ENCODE results near the gene SLC25A29. TPM values are rescaled to one million over a fixed set of nuclear protein-coding genes. Genes with fewer than 3 reads are reported as not detected.

Gene SLC25A29
- total and polyA plus RNA-seq, 2 of the 13 experiments (the other 11 are each of a cell fraction or from before 2014, with no cell fraction given): 12.2 to 17.2 TPM

GRCh38 chr14:100306101-100306997 lies at the start of gene SLC25A29 (continued):
- TF ChIP-seq HCFC1 (IDR thresholded peaks at IDR 0.05; ENCODE audit: low read depth, low read length) (no peak), ETV6 (CRISPR knock-in tag; conservative IDR thresholded peaks at IDR 0.05) (no peak), ISL2 (CRISPR knock-in tag; IDR thresholded peaks at IDR 0.05) (peak; percentile 12; the same call in 1 of the 2 replicates), POGK (CRISPR knock-in tag; conservative IDR thresholded peaks at IDR 0.05) (0 out of 2 replicates have a peak, but pooled peaks have one; percentile 4), PHB2 (IDR thresholded peaks at IDR 0.05; ENCODE audit: partially characterized antibody) (no peak), RBM22 (optimal IDR thresholded peaks at IDR 0.05; ENCODE audit: low read length) (no peak), NBN (conservative IDR thresholded peaks at IDR 0.05) (no peak), ZNF674 (CRISPR knock-in tag; IDR thresholded peaks at IDR 0.05; ENCODE audit: low read depth) (no peak), EP300 (IDR thresholded peaks at IDR 0.05; ENCODE audit: low read depth in 2 of 2, low read length in 2 of 2) (no peak), EP300 (CRISPR knock-in tag; IDR thresholded peaks at IDR 0.05; ENCODE audit: borderline replicate concordance) (no peak), HMG20B (CRISPR knock-in tag; conservative IDR thresholded peaks at IDR 0.05) (no peak), ZNF512B (CRISPR knock-in tag; IDR thresholded peaks at IDR 0.05; ENCODE audit: borderline replicate concordance) (no peak), HHEX (CRISPR knock-in tag; IDR thresholded peaks at IDR 0.05) (no peak), LRRFIP1 (CRISPR knock-in tag; conservative IDR thresholded peaks at IDR 0.05) (no peak), HOXA3 (CRISPR knock-in tag; IDR thresholded peaks at IDR 0.05) (peak; percentile 39), FOXK2 (IDR thresholded peaks at IDR 0.05) (no peak), RFXAP (CRISPR knock-in tag; IDR thresholded peaks at IDR 0.05; ENCODE audit: borderline replicate concordance) (peak; percentile 39; the same call in 1 of the 2 replicates), NFE2 (CRISPR knock-in tag; IDR thresholded peaks at IDR 0.05) (no peak), ZNF773 (CRISPR knock-in tag; IDR thresholded peaks at IDR 0.05; ENCODE audit: borderline replicate concordance) (0 out of 2 replicates have a peak, but pooled peaks have one; percentile 65), CENPT (CRISPR knock-in tag; IDR thresholded peaks at IDR 0.05; ENCODE audit: low read depth) (no peak; the same call in 1 of the 2 replicates), ZNF276 (CRISPR knock-in tag; IDR thresholded peaks at IDR 0.05; ENCODE audit: low read depth) (no peak)
